Nephron (organoid): ENCODE results near the gene GSC.
A peak's percentile ranks its signal among the peaks of the same experiment; 100 is the strongest.
"Not testable (repeated sequence)": the region's sequence is repeated elsewhere in the genome, so short reads cannot be mapped to it uniquely, and the experiment has no call there.

ENCODE experiments used
- H3K27ac Mint-ChIP-seq, 3 experiments: 2 replicates each; pipeline ENCODE4 v1.8.0; 2020; ENCODE audit warnings: mixed read lengths in 3 of 3, mild to moderate bottlenecking in 2 of 3, moderate library complexity in 1 of 3
- H3K27me3 Mint-ChIP-seq: 2 replicates; pipeline ENCODE4 v1.8.0; 2021; ENCODE audit warnings: low read depth, mild to moderate bottlenecking, moderate library complexity, mixed read lengths
- H3K36me3 Mint-ChIP-seq: 2 replicates; pipeline ENCODE4 v1.8.0; 2020; ENCODE audit warnings: low read depth, mixed read lengths
- H3K4me1 Mint-ChIP-seq: 2 replicates; pipeline ENCODE4 v1.8.0; 2020; ENCODE audit warnings: mixed read lengths
- H3K4me3 Mint-ChIP-seq, 3 experiments: 2 replicates each; pipeline ENCODE4 v1.8.0; 2020; ENCODE audit warnings: mild to moderate bottlenecking in 3 of 3, mixed read lengths in 3 of 3, moderate library complexity in 2 of 3
- H3K9me3 Mint-ChIP-seq: 2 replicates; pipeline ENCODE4 v1.8.0; 2020; ENCODE audit warnings: mixed read lengths
- TF ChIP-seq, protein P1 (sequence below), 3 experiments: fragments of 200-600 bp; sonication (generic); IDR thresholded peaks; one replicate each; pipeline ENCODE4 v1.5.0; 2021; ENCODE audit warnings: antibody characterized with exemption in 3 of 3; ENCODE audit not compliant: unreplicated experiment in 3 of 3

The GSC gene

DNA sequence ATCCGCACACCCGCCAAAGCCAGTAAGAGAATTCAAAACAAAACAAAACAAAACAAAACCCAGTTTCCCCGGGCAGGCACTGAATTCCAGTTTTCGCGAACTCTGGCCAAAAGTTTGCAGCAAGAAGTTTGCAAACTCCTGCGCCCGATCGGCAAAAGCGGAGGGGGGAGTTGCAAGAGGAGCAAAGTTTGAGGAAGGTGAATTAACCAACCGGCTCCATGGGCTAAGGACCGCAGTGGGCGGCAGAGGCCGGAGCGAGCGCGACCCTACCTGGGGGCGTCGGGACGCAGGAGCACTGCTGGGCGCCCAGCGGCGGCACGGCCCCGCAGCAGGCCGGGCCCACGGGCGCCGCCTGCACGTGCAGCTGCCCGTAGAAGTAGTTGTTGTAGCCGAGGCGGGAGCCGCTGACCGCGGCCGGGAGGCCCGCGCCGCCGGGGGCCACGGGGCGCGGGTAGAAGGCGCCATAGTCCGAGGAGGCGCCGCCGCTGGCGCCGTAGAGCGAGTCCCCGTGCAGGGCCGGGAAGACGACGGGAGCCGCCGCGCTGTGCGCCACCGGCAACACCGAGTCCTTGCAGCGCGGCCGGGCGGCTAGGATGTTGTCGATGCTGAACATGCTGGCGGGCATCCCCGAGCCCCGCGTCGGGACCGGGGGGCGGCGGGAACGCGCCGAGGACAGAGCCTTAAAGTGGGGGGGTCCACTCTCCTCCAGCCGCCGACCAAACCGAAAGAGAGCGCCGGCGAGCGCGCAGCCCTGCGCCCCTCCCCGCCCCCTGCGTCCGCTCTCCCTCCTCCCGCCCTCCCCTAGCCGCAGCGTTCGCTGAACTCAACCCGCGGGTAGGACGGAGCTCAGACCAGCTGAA, at the start of gene GSC:
Gene GSC, minus strand, starts transcription at position 723 of the 860 bp plus-strand sequence. Its CDS starts 98 bp downstream, at position 625.
- H3K9me3 Mint-ChIP-seq, result peaks cover 2% of the 10 kb centered on the region
- H3K27ac Mint-ChIP-seq, result peak within 1 kb of the TSS in 2 of 3 experiments; percentile 63 to 72
- peaks cover 9% of the 10 kb centered on the region for H3K36me3 Mint-ChIP-seq
- TF ChIP-seq, protein P1, sequence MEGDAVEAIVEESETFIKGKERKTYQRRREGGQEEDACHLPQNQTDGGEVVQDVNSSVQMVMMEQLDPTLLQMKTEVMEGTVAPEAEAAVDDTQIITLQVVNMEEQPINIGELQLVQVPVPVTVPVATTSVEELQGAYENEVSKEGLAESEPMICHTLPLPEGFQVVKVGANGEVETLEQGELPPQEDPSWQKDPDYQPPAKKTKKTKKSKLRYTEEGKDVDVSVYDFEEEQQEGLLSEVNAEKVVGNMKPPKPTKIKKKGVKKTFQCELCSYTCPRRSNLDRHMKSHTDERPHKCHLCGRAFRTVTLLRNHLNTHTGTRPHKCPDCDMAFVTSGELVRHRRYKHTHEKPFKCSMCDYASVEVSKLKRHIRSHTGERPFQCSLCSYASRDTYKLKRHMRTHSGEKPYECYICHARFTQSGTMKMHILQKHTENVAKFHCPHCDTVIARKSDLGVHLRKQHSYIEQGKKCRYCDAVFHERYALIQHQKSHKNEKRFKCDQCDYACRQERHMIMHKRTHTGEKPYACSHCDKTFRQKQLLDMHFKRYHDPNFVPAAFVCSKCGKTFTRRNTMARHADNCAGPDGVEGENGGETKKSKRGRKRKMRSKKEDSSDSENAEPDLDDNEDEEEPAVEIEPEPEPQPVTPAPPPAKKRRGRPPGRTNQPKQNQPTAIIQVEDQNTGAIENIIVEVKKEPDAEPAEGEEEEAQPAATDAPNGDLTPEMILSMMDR (IDR thresholded peaks at IDR 0.05; ENCODE audit: unreplicated experiment in 3 of 3), result no peak
- H3K4me1 Mint-ChIP-seq, result peaks cover 40% of the 10 kb centered on the region
- H3K27me3 Mint-ChIP-seq, result peaks cover 100% of the 10 kb centered on the region
- peak within 1 kb of the TSS; percentile 79 to 89 (median 88) for H3K4me3 Mint-ChIP-seq

DNA sequence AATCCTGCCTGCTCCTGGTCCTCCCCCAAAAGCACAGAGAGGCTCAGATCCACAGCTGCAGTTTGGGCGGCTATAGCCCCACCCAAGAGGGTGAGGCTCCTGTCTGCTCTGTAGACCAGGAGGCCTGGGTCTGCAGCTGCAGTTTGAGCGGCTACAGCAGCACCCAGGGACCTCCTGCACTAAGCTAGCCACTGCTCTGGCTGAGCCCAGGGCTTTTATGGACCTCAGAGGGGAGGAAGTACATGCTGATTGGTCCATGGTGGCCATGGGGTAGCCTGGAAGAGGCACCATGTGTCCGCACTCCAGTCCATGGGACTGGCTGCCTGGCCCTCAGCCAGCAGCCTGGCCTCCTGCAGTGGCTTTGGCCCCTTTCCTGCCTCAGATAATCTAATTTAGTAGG, 49.6 kb upstream of the GSC start:
- TF ChIP-seq, protein P1 (IDR thresholded peaks at IDR 0.05; ENCODE audit: unreplicated experiment in 3 of 3), result no peak

DNA sequence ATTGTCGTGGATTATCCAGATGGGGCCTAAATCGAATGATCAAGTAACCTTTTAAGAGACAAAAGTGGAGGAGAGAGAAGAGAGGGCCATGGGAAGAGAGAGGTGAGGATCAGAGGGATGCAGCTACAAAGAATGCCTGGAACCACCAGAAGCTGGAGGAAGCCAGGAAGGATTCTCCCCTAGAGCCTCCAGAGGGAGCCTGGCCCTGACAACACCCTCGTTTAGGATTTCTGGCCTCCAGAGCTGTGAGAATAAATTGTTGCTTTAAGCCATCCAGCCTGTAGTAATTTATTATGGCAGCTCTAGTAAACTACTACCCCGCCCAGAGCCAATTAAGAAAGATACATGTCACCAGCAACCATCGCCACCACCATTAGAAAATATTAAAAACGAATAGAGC, 46.2 kb upstream of the GSC start:
- Mint-ChIP-seq H3K36me3 (no peaks in the 10 kb centered on the region), H3K4me1 (peaks cover 6% of the 10 kb centered on the region), H3K27me3 (peaks cover 16% of the 10 kb centered on the region), H3K9me3 (no peaks in the 10 kb centered on the region), H3K27ac (peak overlapping the region in 1 of 3 experiments; percentile 8), H3K4me3 (no peak overlapping the region)
- TF ChIP-seq, protein P1 (IDR thresholded peaks at IDR 0.05; ENCODE audit: unreplicated experiment in 3 of 3), result peak in 1 of 3 experiments; percentile 20

More for the DNA sequence above, 49.6 kb upstream of the GSC start:
- H3K9me3 Mint-ChIP-seq, result peaks cover 4% of the 10 kb centered on the region
- no peak overlapping the region for H3K27ac Mint-ChIP-seq
- peaks cover 6% of the 10 kb centered on the region for H3K4me1 Mint-ChIP-seq
- peaks cover 21% of the 10 kb centered on the region for H3K27me3 Mint-ChIP-seq
- no peaks in the 10 kb centered on the region for H3K36me3 Mint-ChIP-seq
- H3K4me3 Mint-ChIP-seq, result no peak overlapping the region

DNA sequence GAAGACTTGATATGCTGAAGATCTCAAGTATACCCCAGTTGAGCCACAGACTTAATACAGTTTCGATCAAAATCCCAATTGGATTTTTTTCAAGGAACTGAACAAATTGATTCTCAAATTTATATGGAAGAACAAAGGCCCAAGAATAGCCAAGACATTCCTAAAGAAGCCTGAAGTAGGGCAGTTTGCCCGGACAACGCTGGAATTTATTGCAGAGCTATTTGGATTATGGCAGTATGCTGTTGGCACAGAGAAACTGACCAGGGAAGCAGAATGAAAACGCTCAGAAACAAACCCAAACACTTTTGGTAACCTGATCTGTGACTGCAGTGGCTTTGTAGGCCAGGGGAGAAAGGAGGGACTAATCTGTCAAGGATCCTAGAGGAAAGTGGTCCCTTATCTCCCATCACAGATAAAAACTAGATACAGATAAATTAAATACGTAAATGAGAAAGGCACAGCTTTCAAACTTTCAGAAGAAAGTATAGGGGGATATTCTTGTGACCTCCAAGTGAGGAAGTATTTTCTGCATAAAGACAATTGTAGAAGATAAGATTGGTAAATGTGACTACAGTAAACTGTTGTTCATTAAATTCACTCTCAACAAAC, 35.9 kb upstream of the GSC start:
- Mint-ChIP-seq H3K4me1 (peaks cover 21% of the 10 kb centered on the region), H3K27ac (peak overlapping the region in 2 of 3 experiments; percentile 54 to 86), H3K36me3 (no peaks in the 10 kb centered on the region), H3K9me3 (no peaks in the 10 kb centered on the region), H3K27me3 (peaks cover 15% of the 10 kb centered on the region), H3K4me3 (no peak overlapping the region)
- TF ChIP-seq, protein P1 (IDR thresholded peaks at IDR 0.05; ENCODE audit: unreplicated experiment in 3 of 3), result no peak

DNA sequence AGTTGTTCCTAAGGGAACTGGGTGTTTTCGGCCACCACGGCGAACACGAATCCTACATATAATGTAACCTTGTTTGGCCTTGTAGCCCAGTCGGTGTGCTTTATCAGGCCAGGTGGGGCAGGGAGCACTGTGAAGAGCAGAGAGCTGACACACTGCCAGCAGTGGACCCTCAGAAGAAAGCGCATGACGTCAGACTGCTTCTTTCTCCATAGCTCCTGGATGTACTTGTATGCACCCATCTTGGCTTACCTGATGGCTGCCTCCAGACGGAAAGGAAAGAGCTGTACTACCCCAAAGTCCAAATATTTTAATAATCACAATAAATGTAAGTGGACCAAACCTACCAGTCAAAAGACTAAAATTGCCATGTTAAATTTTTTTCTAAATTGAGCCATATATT, 31.3 kb upstream of the GSC start:
- H3K27me3 Mint-ChIP-seq, result peaks cover 7% of the 10 kb centered on the region
- no peak overlapping the region for H3K4me3 Mint-ChIP-seq
- H3K4me1 Mint-ChIP-seq, result peaks cover 10% of the 10 kb centered on the region
- no peak overlapping the region for H3K27ac Mint-ChIP-seq
- no peaks in the 10 kb centered on the region for H3K36me3 Mint-ChIP-seq
- H3K9me3 Mint-ChIP-seq, result no peaks in the 10 kb centered on the region
- TF ChIP-seq, protein P1 (IDR thresholded peaks at IDR 0.05; ENCODE audit: unreplicated experiment in 3 of 3), result no peak

DNA sequence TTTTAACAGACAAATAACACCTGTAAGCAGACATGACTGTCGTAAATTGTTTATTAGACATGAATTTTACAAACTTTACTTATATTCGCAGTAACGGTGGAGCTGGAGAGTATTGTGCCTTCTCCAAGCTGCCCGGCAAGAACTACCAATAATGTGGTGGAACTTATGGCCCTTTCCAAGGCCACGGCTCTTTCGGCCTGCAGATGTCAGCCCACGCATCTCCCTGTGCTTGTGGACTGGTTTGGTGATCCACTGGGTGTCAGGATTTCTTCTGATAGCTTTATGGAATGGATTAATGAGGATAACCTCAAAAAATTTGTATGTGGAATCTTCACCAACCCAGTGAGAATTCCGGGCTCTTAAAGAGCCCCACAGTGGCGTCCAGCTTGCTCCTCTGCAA, 30.9 kb upstream of the GSC start:
- H3K9me3 Mint-ChIP-seq, H3K27me3 Mint-ChIP-seq, H3K27ac Mint-ChIP-seq, H3K4me1 Mint-ChIP-seq, H3K36me3 Mint-ChIP-seq, H3K4me3 Mint-ChIP-seq: not testable (repeated sequence)
